Measurements from ENCODE around the gene GRIP2. TPM values are rescaled to one million over a fixed set of nuclear protein-coding genes. Genes with fewer than 3 reads are reported as not detected.
"Not testable (repeated sequence)": the region's sequence is repeated elsewhere in the genome, so short reads cannot be mapped to it uniquely, and the experiment has no call there.

GRIP2 gene
- total RNA-seq, 1 donor from 2014 or later: not detected

- DNase-seq (ENCODE audit: low read depth in 2 of 2): no peak
These were observed 19.2 kb downstream of the GRIP2 start for GRCh38 chr3:14520967-14521366.

GRCh38 chr3:14520149-14520548 lies 20.0 kb downstream of the GRIP2 start:
- no peak for DNase-seq (ENCODE audit: low read depth in 2 of 2)

- DNase-seq (ENCODE audit: low read depth in 2 of 2): no peak
These were observed 20.7 kb downstream of the GRIP2 start for GRCh38 chr3:14519406-14519805.

- DNase-seq (ENCODE audit: low read depth in 2 of 2): no peak
These were observed 21.2 kb downstream of the GRIP2 start for GRCh38 chr3:14518893-14519292.

- DNase-seq (ENCODE audit: low read depth in 2 of 2): no peak
These were observed 21.7 kb downstream of the GRIP2 start for GRCh38 chr3:14518432-14518802.

GRCh38 chr3:14517601-14518431 lies 22.3 kb downstream of the GRIP2 start:
- DNase-seq (ENCODE audit: low read depth in 2 of 2): no peak

- no peak for DNase-seq (ENCODE audit: low read depth in 2 of 2)
These were observed 23.3 kb downstream of the GRIP2 start for GRCh38 chr3:14516738-14517345.

GRCh38 chr3:14515526-14515925 lies 24.6 kb downstream of the GRIP2 start:
- DNase-seq (ENCODE audit: low read depth in 2 of 2): not testable (repeated sequence)

- DNase-seq (ENCODE audit: low read depth in 2 of 2): no peak
These were observed 25.8 kb downstream of the GRIP2 start for GRCh38 chr3:14514323-14514720.

- DNase-seq (ENCODE audit: low read depth in 2 of 2): no peak
These were observed 26.4 kb downstream of the GRIP2 start for GRCh38 chr3:14513566-14514322.

- no peak for DNase-seq (ENCODE audit: low read depth in 2 of 2)
These were observed 27.2 kb downstream of the GRIP2 start for GRCh38 chr3:14512942-14513327.

- DNase-seq (ENCODE audit: low read depth in 2 of 2): no peak
These were observed 27.7 kb downstream of the GRIP2 start for GRCh38 chr3:14512281-14512941.

GRCh38 chr3:14511623-14512280 lies 28.4 kb downstream of the GRIP2 start:
- no peak for DNase-seq (ENCODE audit: low read depth in 2 of 2)

GRCh38 chr3:14510838-14511622 lies 29.1 kb downstream of the GRIP2 start:
- no peak for DNase-seq (ENCODE audit: low read depth in 2 of 2)

- no peak for DNase-seq (ENCODE audit: low read depth in 2 of 2)
These were observed 30.4 kb downstream of the GRIP2 start for GRCh38 chr3:14509796-14510100.

GRCh38 chr3:14508966-14509795 lies 31.0 kb downstream of the GRIP2 start:
- DNase-seq (ENCODE audit: low read depth in 2 of 2): peak; percentile 38 to 56

- DNase-seq (ENCODE audit: low read depth in 2 of 2): no peak
These were observed 31.7 kb downstream of the GRIP2 start for GRCh38 chr3:14508505-14508819.

- DNase-seq (ENCODE audit: low read depth in 2 of 2): no peak
These were observed 32.2 kb downstream of the GRIP2 start for GRCh38 chr3:14507757-14508504.

- DNase-seq (ENCODE audit: low read depth in 2 of 2): no peak
These were observed 32.8 kb downstream of the GRIP2 start for GRCh38 chr3:14507305-14507741.
